ENCODE data around the gene FURIN.
A peak's percentile ranks its signal among the peaks of the same experiment; 100 is the strongest.
"Not testable (repeated sequence)": the region's sequence is repeated elsewhere in the genome, so short reads cannot be mapped to it uniquely, and the experiment has no call there.

The FURIN gene

DNA sequence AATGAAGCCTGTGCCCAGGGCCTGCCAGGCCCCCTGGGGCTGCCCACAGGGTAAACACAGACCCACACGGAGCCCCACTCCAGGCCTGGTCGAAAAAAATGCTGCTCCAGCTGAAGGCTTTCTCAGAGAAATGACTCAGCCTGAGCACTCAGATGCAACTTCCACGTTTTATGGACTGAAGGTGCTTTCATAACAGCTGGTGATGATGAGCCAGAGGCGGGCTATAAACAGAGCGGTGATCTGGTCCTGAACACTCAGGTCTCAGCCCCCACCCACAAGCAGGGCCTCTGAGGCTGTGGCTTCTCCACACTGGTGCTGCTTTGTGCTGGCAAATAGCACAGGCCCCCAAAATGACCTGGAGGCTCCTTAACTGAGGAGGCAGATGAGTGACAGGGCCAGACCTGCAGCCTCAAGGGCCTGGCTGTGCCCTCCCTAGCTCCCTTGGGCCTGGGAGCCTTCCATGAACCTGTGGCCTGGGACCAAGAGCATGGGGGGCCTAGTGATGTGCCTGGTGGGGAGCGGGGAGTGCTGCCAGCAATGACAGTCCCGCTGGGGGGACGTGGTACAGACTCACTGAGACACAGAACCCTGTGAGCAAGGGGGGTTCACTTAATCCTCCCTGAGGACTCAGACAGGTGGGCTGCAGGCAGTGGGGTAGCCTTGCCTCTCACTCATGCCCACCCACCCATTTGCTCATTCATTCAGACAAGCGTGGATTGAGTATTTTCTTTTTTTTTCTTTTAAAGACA, 23.0 kb upstream of the FURIN start:
- peak in 1 of 2 experiments; percentile 23 for DNase-seq

DNA sequence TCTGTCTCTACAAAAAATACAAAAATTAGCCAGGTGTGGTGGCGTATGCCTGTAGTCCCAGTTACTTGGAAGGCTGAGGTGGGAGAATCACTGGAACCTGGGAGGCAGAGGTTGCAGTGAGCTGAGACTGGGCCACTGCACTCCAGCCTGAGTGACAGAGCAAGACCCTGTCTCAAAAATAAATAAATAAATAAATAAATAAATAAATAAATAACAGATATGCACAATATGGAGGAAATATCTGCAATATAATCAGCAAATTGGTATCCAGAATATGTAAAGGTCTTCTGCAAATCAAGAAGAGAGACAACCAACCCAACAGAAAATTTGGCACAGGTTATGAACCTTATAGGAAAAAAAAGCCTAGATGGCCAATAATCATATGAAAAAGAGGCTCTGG, 19.0 kb upstream of the FURIN start:
- DNase-seq = not testable (repeated sequence)

DNA sequence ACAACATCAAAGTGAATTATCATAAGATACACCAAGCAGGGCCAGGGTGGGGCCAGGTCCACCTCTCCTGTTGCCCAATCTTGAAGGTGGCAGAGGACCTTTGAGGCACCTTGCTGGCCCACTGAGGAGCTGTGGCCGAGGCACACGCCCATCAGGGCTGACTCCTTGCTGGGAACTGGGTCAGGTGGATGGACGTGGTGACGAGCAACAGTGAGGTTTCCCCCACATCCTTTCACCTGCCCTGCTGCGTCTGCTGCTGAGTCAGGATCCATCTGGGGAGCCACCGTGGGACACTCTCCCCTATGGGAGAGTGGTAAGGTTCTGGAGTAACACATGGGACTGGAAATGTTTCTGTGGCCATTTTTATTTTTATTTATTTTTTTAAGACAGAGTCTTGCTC, 17.3 kb upstream of the FURIN start:
- peak in 1 of 2 experiments; percentile 29 for DNase-seq

DNA sequence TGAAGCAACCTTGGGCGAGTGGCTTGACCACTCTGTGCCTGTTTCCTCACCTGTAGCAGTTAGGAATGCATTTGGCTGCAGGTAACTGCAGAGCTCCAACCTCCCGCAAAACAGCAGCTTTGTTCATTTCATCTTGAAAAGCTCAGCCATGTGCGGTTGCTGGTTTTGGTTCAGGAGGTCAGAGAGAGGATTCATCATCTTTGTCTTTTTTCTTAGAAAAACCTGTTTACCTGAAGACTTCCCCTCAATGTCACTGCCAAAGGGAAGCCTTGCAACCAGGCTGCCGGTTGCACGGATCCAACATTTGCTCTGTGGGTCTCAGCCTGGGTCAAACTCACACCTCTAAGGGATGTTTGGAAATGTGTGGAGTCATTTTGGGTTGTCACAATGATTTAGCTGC, 16.4 kb upstream of the FURIN start:
- DNase-seq = no peak

DNA sequence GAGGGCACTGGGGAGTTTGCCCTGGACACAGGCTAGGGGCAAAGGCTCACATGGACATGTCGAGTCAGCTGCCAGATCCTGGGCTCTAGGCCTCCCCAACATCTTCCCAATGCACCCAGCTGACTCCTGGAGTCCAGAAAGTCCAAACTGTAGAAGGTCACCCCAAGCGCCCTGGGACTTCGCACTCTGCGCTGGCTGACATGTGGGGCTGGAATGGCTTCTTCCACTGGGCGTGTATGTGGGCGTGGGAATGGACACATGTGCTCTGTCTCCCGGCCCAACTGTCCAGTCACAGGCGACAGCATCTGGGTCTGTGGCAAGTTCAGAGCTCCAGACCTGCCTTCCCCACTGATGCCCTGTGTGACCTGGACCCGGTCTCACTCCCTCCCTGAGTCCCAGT, 13.2 kb upstream of the FURIN start:
- no peak for DNase-seq

DNA sequence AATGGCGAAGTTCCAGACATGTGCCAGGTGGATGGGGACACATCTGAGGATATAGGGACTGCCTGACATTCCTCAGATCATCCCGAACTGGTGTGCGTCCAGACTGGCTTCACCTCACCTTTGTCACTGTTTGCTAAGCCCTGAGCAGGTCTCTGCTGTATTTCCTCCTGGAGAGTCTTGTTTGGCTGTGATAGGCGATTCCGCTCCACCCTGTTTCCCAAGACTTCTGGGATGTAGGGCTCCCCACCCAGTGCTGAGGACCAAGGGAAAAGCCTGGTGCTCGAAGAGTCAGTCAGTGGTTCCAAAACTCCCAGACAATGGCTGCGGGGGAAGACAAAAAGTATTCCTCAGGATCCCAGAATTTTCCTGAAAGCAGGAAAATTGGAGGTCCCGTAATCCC, 11.1 kb upstream of the FURIN start:
- DNase-seq = no peak

DNA sequence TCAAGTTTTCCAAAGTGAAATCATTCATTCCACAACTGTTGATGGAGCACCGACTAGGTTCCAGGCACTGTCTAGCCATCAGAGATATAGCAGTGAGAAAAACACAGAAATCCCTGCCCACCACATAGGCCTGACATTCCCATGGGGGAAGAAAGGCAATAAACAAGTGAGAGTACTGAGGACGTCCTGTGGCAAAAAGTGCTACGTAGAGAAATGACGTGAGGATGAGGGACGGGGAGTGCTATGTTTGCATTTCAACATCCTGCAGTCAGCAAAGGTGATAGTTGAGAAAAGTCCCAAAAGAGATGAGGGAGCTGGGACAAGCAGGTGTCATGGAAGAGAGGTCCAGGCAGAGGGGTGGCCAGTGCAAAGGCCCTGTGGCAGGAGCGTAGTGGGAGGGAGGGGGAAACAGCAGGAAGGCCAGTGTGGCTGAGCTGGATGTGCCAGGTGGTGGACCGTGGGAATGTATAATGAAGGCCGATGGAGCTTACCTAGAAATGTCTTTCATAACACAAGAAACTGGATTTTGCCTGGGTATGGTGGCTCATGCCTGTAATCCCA, 10.4 kb upstream of the FURIN start:
- no peak for DNase-seq

DNA sequence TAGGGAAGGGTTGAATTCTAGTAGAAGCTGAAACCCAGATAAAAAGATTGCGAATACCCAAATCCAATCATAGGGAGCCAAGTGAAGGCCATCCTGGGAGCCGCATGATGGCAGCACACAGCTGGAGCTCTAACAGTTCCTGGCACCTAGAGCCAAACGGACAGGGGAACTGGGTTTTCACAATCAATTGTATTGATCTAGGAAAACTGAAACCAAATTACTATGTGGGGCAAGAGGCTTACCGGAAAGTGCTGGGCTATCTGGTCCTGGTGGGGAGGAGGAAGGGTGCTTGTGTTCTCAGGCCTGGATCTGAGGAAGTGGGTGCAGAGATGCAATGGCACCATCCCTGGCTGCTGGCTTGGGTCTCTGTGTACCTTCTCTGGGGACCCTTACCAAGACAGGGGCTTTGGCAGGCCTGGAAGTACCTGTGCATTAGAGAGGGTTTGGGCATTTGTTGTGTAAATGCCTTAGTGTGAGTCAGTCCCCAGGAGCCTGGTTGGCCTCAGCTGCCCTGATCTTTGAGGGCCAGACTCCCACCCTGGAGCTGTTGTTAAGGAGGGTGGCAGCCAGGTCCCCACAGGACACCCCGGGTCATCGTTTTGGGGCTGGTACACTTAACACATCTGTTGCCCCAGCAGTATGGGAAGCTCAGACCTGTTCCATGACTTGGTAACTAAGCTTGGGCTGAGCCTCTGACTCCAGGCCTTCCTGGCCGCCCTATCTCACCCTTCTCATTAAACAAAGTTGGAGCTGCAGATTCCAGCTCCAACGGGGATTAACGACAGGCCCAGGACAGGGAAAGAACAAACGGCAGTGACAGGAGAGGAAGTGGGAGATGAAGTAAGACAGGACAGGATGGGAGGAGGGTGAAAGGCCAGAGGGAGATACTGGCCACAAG, 8.9 kb upstream of the FURIN start:
- no peak for DNase-seq

DNA sequence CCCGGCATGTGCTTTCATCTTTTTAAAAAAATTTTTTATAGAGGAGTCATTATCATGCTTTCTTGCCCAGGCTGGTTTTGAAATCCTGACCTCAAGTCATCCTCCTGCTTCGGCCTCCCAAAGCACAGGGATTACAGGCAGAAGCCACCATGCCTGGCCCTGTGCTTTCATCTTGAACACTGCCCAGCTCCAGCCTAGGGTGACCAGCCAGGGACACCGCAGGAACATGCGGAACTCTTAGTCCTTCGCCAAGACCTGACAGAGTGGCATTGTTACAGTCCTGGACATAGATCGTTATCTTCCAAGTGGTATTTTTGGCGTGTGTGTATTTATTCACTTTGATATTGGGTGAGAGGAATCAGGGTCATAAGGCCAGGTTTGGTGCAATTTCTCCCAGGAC, 7.9 kb upstream of the FURIN start:
- DNase-seq = no peak

DNA sequence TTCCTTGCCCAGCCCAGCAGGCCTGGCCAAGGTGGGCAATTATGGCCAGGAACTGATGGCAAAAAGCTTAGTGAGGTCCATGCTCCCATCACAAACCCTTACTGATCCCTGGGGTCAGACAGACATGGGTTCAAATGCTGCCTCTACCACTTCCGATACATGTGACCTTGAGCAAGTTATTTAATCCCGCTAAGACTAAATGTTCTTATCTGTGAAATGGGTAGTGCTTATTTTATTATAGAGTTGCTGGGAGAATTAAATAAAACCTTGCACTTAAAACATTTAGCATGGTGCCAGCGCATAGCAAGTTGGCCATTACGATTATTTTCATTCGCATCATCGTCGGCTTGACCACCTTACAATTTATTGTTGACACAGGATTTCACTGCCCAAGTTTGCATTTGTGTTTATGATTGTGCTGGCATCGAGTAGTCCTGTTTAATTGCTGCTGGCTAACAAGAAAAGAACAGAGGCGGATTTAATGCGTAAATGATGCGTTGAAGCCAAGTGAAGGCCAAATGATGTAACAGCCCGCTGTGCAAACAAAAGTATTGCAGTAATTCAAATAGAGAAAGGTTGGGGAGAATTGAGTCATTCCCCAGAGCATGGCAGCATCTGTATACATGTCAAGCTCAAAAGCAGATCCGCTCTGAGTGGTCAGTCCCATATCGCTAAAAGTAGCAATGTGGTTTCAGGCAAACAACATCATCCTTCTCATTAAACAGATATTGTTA, 7.3 kb upstream of the FURIN start:
- DNase-seq = no peak

DNA sequence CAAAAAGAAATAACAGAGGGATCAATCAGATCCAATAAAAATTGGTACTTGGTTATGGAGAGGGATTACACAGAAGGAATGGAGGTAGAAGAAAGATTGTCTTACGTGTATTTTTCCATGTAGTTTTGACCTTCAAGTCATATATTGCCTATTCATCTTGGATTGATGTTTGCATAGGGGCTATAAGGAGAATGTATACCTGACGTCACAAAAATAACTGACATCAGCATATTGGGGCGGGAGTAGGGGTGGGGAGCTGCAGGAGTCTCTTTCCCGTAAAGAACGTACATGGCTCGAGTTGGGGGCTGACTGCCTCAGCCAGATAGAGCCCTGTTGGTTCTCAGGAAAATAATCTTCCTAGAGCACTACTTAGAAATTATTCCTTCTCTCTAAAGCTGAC, 5.9 kb upstream of the FURIN start:
- DNase-seq = no peak

DNA sequence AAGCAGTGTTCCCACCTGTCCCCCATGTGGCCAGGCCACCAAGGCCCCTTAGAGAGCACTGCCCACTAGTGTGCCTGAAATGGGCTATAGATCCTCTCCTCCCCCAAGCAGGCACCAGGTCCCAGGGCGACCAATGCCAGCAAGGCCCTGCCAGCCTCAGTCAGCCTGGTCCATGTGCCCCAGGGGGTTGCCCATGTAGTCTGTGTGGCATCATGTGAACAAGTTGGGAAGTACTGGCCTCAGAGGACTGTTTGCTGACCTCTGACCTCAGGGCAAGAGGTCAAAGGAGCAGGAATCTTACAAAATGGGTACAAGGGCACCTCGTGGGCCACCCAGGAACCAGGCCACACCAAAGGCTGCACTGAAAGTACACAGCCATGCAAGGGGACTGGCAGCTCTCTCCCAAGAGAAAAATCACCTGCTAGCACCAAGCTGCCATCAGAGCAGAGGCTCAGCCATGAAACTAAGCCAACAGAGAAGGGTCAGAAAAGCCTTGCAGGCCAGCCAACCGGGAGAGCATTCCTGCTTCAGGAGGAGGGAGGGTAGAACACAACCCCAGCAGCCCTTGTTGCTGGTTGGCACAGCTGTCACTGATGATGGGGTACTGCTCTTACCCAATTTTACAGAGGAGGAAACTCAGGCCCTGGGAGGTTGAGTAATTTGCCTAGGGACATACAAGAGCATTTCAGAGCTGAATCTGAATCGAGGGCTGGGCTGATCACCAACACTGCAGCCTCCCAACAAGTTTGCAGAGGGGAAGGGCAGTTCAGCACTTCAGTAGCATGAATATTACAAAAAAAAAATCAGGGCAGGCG, 5.2 kb upstream of the FURIN start:
- DNase-seq = no peak

DNA sequence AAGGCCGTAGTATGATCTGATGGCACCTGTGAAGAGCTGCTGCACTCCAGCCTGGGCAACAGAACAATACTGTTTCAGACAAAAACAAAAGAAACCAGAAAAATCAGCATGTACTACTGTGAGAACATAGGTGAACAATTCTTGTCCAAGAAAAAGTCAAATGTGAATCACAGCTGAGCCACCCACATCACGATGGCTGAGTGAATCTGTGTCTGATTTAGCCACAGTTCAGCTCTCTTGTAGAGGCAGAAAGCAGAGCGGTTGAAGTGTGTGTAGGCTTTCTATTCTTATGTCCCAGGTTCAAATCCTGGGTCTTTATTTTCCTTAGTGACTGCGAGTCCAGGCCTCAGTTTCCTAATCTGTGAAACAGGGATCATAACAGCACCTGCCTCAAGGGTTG, 4.4 kb upstream of the FURIN start:
- DNase-seq = no peak

DNA sequence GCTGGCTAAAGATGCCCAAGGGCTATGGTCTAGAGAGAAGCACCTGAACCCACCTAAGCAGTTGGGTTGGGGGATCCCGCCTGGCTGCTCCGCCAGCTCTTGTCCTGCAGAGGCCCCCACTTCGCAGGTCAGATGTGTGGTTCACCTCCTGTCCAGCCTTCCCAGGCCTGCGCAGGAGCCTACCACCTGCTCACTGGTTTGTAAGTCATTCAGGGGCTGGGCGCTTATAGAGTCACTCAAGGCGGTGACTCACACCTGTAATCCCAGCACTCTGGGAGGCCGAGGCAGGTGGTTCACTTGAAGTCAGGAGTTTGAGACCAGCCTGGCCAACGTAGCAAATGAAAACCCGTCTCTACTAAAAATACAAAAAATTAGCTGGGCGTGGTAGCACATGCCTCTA, 3.9 kb upstream of the FURIN start:
- no peak for DNase-seq

DNA sequence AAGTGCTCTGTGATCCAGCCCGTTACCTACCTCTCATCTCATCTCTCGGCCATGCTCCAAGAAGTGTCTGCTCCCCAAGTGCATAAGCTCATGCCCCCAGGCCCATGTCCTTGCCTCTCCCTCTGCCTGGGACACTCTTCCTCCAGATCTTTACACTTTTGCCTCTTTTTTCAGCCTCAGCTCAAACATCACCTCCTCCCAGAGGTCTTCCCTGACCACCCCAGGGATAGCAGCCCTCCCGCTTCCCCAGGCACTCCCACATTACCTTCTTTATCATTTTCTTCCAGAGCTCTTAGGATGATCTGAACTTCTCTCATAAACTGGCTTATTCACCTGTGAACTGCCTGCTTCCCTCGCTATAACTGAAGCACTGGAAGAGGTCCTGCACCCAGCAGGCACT, 2.7 kb upstream of the FURIN start:
- no peak for DNase-seq

DNA sequence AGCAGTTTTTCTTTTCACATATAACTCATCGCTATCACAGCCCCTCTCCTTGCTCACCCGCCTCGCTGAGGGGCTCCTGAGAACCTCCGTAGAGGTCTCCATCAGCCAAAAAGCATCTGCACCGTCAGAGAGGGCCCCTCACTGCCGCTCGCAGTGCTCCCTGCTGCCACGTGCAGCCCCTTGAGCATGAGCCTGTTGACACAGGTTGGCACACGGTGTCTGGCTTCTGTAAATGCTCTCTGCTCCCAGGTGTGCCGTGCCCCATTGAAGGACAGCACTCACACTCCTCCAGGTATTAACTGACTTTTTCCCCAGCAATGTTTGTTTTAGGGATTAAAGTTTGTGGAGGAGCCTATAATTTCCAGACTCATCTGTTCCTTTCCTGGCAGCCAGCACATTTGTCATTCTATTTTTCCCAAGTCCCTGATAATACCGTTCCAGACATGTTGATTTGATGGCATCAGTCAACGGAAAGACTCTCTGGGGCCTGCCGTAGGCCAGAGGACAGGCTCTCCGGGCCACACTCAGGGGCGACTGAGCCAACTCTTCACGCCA, 2.1 kb upstream of the FURIN start:
- no peak for DNase-seq

DNA sequence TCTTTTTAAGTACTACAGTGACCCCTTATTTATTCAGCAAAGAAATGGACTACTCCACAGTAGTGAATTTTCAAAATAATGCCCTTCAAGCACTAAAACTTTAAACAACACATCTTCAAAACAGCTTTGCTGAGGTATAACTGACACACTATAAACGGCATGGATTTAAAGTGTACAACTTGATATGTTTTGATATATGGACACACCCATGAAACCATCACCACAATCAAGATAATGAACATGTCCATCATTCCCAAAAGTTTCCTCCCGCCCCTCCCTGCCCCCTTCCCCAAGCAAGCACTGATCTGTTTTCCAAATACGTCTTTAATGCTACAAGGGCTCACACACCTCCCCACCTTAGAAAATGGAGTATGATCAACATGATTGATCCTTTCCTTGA, 1.6 kb upstream of the FURIN start:
- DNase-seq = no peak

DNA sequence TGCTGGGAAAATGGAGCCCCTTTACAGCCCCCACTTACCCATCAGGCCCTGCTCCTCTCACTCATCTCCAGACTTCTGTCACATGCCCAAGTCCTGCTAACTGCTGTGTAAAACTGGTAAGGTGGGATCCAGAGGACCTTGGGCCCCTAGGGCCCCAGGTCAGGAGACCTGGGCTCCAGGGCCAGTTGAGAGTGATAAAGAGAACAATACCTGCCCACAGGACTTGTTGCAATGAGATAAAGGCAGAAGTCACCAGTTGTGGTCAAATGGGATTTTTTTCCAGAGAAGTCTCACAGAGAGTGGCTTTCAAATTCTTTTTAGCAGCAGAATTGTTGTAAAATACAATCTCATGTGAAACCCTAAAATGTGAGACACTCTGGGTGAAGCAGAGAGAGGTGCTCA, 753 bp downstream of the FURIN start:
- DNase-seq = no peak

DNA sequence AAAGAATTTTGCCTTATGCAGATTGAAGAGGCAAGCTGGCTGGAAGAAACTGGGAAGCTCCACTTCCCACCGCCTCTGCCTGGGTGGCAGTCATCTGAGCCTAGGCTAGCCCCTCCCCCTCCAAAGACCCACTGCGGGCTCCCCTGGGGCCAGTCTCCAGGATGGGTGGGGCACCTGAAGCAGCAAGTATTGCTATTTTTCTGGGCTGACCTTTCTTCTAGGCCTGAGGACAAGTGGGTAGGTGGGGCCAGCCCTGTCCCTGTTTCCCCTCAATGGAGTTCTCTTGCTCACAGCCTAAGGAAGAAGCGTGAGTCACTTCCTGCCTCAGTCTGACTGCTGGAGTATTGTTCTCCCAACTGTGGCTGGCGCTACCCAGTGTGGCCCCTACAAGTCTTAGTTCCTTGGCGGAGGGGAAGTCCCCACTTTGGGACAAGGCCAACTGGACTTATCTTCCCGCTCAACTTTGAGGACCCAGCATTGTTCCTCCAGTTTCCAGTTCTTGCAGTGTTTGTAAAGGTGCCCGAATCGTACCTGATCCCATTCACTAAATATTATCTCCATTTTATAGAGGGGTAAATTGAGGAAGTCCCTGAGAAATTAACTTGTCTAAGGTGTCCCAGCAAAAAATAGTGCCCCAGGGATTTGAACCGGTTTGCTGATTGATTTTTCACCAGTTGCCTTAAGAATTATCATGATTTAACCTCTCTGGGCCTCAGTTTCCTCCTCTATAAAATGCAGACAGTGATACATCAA, 1.4 kb downstream of the FURIN start:
- DNase-seq = peak; percentile 31 to 39

DNA sequence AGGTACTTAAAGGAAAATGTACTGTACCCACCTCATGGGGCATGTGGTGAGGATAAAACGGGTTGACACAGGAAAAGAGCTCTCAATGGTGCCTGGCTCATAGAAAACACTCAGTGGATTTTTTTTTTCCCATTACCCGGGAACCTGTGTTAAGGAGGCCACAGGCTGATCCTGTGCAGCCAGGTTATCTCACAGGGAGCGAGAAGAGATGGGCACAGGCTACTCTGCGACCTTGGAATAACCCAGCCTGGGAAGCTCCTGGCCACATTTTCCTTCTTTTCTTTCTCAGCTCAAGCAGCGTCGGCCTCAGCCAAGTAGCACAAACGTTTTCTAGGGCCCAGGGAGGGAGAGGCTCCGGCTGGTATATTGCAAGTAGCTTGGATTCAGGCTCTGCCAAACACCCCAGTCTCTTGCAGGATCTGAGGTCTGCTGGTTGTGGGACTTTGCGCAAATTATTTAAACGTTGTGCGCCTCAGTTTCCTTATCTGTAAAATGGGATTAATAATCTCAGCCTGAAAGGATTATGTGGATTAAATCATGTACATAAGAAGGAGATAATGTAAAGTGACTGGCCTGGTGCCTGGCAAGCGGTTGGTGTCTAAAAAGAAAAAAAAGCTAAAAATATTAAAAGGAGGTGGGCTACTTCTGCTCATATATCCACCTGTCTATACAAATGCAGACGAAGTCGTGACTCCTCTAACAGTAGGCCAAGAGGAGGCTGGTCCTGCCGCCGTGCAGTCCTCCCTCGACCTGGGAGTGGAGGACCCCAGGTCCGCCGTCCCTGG, 2.2 kb downstream of the FURIN start:
- DNase-seq = no peak
